HK-2 (cell line): ENCODE measurements around the gene FGFRL1.
A peak's percentile ranks its signal among the peaks of the same experiment; 100 is the strongest.

Experiments
- DNase-seq: peaks from one replicate; pipeline ENCODE4 v3.0.0-alpha.2; 2018; ENCODE audit not compliant: unreplicated experiment

FGFRL1 gene

GRCh38 chr4:1011022-1011665 lies at the start of gene FGFRL1:
Gene FGFRL1 (plus strand): TSS chr4:1011626. CDS start chr4:1012486, 860 bp downstream.
- peak; percentile 96 for DNase-seq

- no peak for DNase-seq
Measured at GRCh38 chr4:962231-963208, 48.9 kb upstream of the FGFRL1 start.

GRCh38 chr4:963276-964225 lies 47.9 kb upstream of the FGFRL1 start:
- no peak for DNase-seq

- no peak for DNase-seq
Measured at GRCh38 chr4:964346-965025, 46.9 kb upstream of the FGFRL1 start.

- DNase-seq, result no peak
Measured at GRCh38 chr4:965048-965765, 46.2 kb upstream of the FGFRL1 start.

GRCh38 chr4:965766-966134 lies 45.7 kb upstream of the FGFRL1 start:
- no peak for DNase-seq

- DNase-seq, result no peak
Measured at GRCh38 chr4:966266-967112, 44.9 kb upstream of the FGFRL1 start.

GRCh38 chr4:967113-968104 lies 44.0 kb upstream of the FGFRL1 start:
- DNase-seq, result no peak

- DNase-seq, result no peak
Measured at GRCh38 chr4:968221-968620, 43.2 kb upstream of the FGFRL1 start.

- DNase-seq, result no peak
Measured at GRCh38 chr4:968621-969394, 42.6 kb upstream of the FGFRL1 start.

GRCh38 chr4:970046-970745 lies 41.2 kb upstream of the FGFRL1 start:
- DNase-seq, result no peak

GRCh38 chr4:970854-971520 lies 40.4 kb upstream of the FGFRL1 start:
- no peak for DNase-seq

GRCh38 chr4:971666-972500 lies 39.5 kb upstream of the FGFRL1 start:
- no peak for DNase-seq

- peak; percentile 57 for DNase-seq
Measured at GRCh38 chr4:972651-973424, 38.6 kb upstream of the FGFRL1 start.
